Calu3 (cell line): ENCODE data around the gene PORCN. TPM values are rescaled to one million over a fixed set of nuclear protein-coding genes. Genes with fewer than 3 reads are reported as not detected.
"Not testable (repeated sequence)": the region's sequence is repeated elsewhere in the genome, so short reads cannot be mapped to it uniquely, and the experiment has no call there.

ENCODE experiments used
- BruUV-seq: library from RNA; stranded (reverse); fragments of 400-500 nt; replicated peaks from 2 replicates; lab custom pipeline; 2021; lab: Mats Ljungman, UMichigan
- CTCF ChIA-PET: fragments of 300-600 bp; sonication (Branson Sonifier 250); formaldehyde crosslinking; loops from one replicate; lab custom pipeline; 2022; ENCODE audit warnings: antibody characterized with exemption; lab: Charles Lee
- DNase-seq: peaks from one replicate; pipeline ENCODE4 v3.0.0; 2022
- H3K27ac Mint-ChIP-seq: one replicate; pipeline ENCODE4 v1.8.0; 2022; ENCODE audit warnings: mixed read lengths; ENCODE audit not compliant: unreplicated experiment
- H3K27me3 Mint-ChIP-seq: one replicate; pipeline ENCODE4 v1.8.0; 2022; ENCODE audit warnings: mixed read lengths; ENCODE audit not compliant: unreplicated experiment
- H3K36me3 Mint-ChIP-seq: one replicate; pipeline ENCODE4 v1.8.0; 2022; ENCODE audit warnings: mild to moderate bottlenecking, moderate library complexity, mixed read lengths; ENCODE audit not compliant: insufficient read depth, unreplicated experiment
- H3K4me1 Mint-ChIP-seq: one replicate; pipeline ENCODE4 v1.8.0; 2022; ENCODE audit warnings: mild to moderate bottlenecking, low read depth, mixed read lengths; ENCODE audit not compliant: unreplicated experiment
- H3K4me3 Mint-ChIP-seq: one replicate; pipeline ENCODE4 v1.8.0; 2022; ENCODE audit warnings: mild to moderate bottlenecking, low read depth, moderate library complexity, mixed read lengths; ENCODE audit not compliant: unreplicated experiment
- H3K9me3 Mint-ChIP-seq: one replicate; pipeline ENCODE4 v1.8.0; 2022; ENCODE audit warnings: low read depth, mixed read lengths; ENCODE audit not compliant: unreplicated experiment
- intact Hi-C: fragments of 100-400 bp; cut with micrococcal nuclease; formaldehyde crosslinking; loops from one replicate; pipeline ENCODE4 v1.10.0; 2022; ENCODE audit not compliant: unreplicated experiment
- total RNA-seq: library from RNA; stranded (reverse); gene quantifications from 2 replicates; pipeline ENCODE4 v1.2.3, GENCODE V29; 2022
- TF ChIP-seq, protein P1 (sequence below): fragments of 200-600 bp; IDR thresholded peaks from one replicate; pipeline ENCODE4 v1.8.0; 2022; ENCODE audit warnings: antibody characterized with exemption; ENCODE audit not compliant: unreplicated experiment

The PORCN gene
- total RNA-seq, 1 experiment from 2014 or later = 19.3 TPM

DNA sequence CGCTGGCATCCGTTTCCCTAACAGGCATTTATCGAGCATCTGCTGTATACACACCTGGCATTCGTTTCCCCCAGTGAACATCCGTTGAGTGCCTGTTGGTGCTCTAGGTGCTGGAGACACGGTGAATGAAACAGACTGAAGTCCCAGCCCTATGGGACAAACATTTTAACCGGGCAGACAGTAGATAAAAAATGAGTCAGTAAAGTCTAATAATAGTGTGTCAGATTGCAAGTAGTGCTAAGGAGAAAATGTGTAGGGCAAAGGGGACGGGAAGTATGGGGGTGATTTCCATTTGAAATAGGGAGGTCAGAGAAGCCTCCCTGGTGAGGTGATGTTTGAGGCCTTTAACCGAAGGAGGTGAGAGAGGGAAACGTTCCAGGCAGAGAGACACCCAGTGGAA lies 7.5 kb downstream of the PORCN start:
- no peak overlapping the region for H3K4me3 Mint-ChIP-seq
- no TSS peak for BruUV-seq
- CTCF ChIA-PET = no interaction called here
- TF ChIP-seq, protein P1, sequence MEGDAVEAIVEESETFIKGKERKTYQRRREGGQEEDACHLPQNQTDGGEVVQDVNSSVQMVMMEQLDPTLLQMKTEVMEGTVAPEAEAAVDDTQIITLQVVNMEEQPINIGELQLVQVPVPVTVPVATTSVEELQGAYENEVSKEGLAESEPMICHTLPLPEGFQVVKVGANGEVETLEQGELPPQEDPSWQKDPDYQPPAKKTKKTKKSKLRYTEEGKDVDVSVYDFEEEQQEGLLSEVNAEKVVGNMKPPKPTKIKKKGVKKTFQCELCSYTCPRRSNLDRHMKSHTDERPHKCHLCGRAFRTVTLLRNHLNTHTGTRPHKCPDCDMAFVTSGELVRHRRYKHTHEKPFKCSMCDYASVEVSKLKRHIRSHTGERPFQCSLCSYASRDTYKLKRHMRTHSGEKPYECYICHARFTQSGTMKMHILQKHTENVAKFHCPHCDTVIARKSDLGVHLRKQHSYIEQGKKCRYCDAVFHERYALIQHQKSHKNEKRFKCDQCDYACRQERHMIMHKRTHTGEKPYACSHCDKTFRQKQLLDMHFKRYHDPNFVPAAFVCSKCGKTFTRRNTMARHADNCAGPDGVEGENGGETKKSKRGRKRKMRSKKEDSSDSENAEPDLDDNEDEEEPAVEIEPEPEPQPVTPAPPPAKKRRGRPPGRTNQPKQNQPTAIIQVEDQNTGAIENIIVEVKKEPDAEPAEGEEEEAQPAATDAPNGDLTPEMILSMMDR = no peak
- no peaks in the 10 kb centered on the region for H3K27me3 Mint-ChIP-seq
- no peak overlapping the region for H3K27ac Mint-ChIP-seq
- DNase-seq = no peak
- H3K9me3 Mint-ChIP-seq = no peaks in the 10 kb centered on the region
- H3K36me3 Mint-ChIP-seq = peaks cover 13% of the 10 kb centered on the region
- peaks cover 13% of the 10 kb centered on the region for H3K4me1 Mint-ChIP-seq
- intact Hi-C loops = no loop called here

DNA sequence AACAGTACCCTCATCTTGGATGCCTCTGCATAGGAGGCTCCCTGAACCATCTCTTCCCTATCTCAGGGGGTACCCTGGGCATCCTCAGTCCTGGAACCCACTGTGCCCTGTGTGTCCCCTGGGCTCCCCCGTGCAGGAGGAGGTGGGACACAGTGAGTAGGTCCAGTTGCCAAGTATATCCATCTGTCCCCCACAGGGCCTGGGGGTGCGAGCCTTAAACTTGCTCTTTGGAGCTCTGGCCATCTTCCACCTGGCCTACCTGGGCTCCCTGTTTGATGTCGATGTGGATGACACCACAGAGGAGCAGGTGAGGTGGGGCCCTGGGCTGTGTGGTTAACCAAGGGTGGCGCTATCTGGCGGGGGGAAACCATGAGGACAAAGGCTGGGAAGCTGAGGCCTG lies 8.2 kb downstream of the PORCN start:
- intact Hi-C loops = no loop called here
- Mint-ChIP-seq H3K9me3 (no peaks in the 10 kb centered on the region), H3K4me1 (peaks cover 8% of the 10 kb centered on the region), H3K36me3 (peaks cover 20% of the 10 kb centered on the region), H3K27ac (no peak overlapping the region), H3K4me3 (no peak overlapping the region), H3K27me3 (no peaks in the 10 kb centered on the region)
- TF ChIP-seq, protein P1 = no peak
- no TSS peak for BruUV-seq
- CTCF ChIA-PET = no interaction called here
- no peak for DNase-seq

DNA sequence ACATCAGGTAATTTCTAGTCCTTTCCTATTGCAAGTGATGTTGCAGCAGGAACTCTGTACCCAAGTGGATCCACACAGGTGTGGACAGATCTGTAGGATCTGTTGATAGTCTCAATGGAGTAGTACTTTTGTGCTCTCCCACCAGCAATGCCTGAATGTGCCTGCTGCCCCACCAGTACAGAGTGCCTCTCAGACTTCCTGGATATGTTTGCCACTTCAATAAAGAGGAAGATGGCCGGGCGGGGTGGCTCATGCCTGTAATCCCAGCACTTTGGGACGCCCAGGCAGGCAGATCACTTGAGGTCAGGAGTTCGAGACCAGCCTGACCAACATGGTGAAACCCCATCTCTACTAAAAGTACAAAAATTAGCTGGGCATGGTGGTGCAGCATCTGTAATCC lies 10.7 kb downstream of the PORCN start:
- H3K27ac Mint-ChIP-seq, BruUV-seq, H3K4me3 Mint-ChIP-seq, H3K9me3 Mint-ChIP-seq, H3K27me3 Mint-ChIP-seq, CTCF ChIA-PET, intact Hi-C loops, DNase-seq, H3K4me1 Mint-ChIP-seq: not testable (repeated sequence)
- peaks cover 36% of the 10 kb centered on the region for H3K36me3 Mint-ChIP-seq

DNA sequence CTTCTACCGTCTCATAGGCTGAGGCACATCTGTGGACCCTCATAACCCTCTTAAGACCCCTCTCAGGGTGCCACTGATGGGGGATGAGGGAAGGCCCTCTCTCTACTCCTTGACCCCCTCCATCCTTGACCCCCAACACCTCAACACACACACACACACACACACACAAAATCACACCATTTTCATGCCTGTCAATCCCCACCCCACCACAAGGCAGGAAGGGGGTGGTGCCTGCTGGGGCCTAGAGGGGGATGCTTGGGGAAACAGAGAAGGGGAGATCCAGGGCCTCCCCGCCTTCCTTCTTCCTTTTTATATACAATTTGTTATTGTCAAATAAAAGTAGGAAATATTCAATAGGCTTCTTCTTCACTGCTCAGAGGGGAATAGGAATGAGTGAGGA lies 11.7 kb downstream of the PORCN start:
- no peaks in the 10 kb centered on the region for H3K9me3 Mint-ChIP-seq
- H3K27me3 Mint-ChIP-seq = no peaks in the 10 kb centered on the region
- no peak for DNase-seq
- peak overlapping the region; percentile 83 for H3K27ac Mint-ChIP-seq
- H3K4me1 Mint-ChIP-seq = peaks cover 8% of the 10 kb centered on the region
- H3K36me3 Mint-ChIP-seq = peaks cover 32% of the 10 kb centered on the region
- H3K4me3 Mint-ChIP-seq = peak overlapping the region; percentile 78
- intact Hi-C loops = no loop called here
- no TSS peak for BruUV-seq
- TF ChIP-seq, protein P1 = no peak
- CTCF ChIA-PET = no interaction called here

DNA sequence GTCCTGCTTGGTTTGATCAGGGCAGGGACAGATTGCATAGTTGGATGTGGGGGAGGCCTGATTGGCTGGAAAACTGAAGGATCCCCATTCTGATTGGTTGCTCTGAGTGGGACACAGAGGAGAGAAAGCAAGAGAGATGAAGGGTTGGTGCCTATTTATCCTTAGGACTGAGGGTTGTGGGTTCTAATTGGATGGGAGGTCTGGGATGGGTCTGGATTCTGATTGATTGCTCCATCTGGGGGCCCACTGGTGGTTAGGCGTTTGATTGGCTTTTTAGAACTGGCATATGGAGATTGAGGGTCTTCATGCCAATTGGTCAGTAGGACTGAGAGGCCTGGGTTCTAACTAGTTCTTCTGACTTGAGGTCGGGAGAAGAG lies 12.2 kb downstream of the PORCN start:
- Mint-ChIP-seq H3K9me3 (no peaks in the 10 kb centered on the region), H3K4me1 (peaks cover 8% of the 10 kb centered on the region)

More for the DNA sequence above, 12.2 kb downstream of the PORCN start:
- intact Hi-C loops = no loop called here
- Mint-ChIP-seq H3K4me3 (peak overlapping the region; percentile 78), H3K27me3 (no peaks in the 10 kb centered on the region), H3K27ac (peak overlapping the region; percentile 83), H3K36me3 (peaks cover 30% of the 10 kb centered on the region)
- DNase-seq = no peak
- TF ChIP-seq, protein P1 = no peak
- CTCF ChIA-PET = no interaction called here
- no TSS peak for BruUV-seq
